GM12878 (cell line): ENCODE measurements around the gene SCAMP4. TPM values are rescaled to one million over a fixed set of nuclear protein-coding genes. Genes with fewer than 3 reads are reported as not detected.

Source experiments
- ATAC-seq: fragments of 200-7000 bp; cut with Tn5 transposase; 3 replicates; pipeline ENCODE4 v1.9.1; 2020; ENCODE audit warnings: mild to moderate bottlenecking, moderate library complexity
- BruUV-seq: library from RNA; stranded (reverse); fragments of 400-500 nt; replicated peaks from 2 replicates; lab custom pipeline; 2021; lab: Mats Ljungman, UMichigan
- CTCF ChIA-PET: fragments of 300-600 bp; sonication (Branson Sonifier 250); formaldehyde crosslinking; extraction: SDS; loops from one replicate; lab custom pipeline; 2021; ENCODE audit warnings: inconsistent platforms; lab: Yijun Ruan, JAX
- POLR2A ChIA-PET: fragments of 350-600 bp; formaldehyde crosslinking; extraction: SDS; loops from one replicate; lab custom pipeline; 2021; ENCODE audit warnings: inconsistent platforms; lab: Charles Lee
- RAD21 ChIA-PET: fragments of 300-600 bp; sonication (Branson Sonifier 250); formaldehyde crosslinking; loops from one replicate; lab custom pipeline; 2023; ENCODE audit warnings: antibody characterized with exemption; ENCODE audit not compliant: unreplicated experiment; lab: Charles Lee
- SMC1A ChIA-PET: fragments of 300-600 bp; sonication (Branson Sonifier 250); formaldehyde crosslinking; loops from one replicate; lab custom pipeline; 2023; ENCODE audit not compliant: unreplicated experiment, uncharacterized antibody; lab: Charles Lee
- DNase-seq: peaks from one replicate; pipeline ENCODE4 v3.0.0-alpha.2; 2011; ENCODE audit warnings: low read depth, low spot score
- FAIRE-seq: peaks from 3 replicates; lab custom pipeline; 2011; peaks lifted over from hg19 to GRCh38; lab: Jason Lieb, UNC
- H2AFZ ChIP-seq: 2 replicates; pipeline ENCODE4 v1.6.0; 2011; ENCODE audit warnings: low read depth, low read length, control low read depth; ENCODE audit not compliant: control insufficient read depth
- H3K27ac ChIP-seq: 2 replicates; pipeline ENCODE4 v1.5.1; 2011; ENCODE audit warnings: control low read depth; ENCODE audit not compliant: control insufficient read depth, insufficient read depth
- H3K27me3 ChIP-seq, 2 experiments: replicated peaks in 1 of 2; 2 replicates each; pipeline versions ENCODE4 v1.6.0 to v1.6.1; 2011; ENCODE audit warnings: low read length in 1 of 2; ENCODE audit not compliant: control insufficient read depth in 2 of 2, insufficient read depth in 2 of 2
- H3K36me3 ChIP-seq, 2 experiments: 2 replicates each; pipeline ENCODE4 v1.5.1; 2011; ENCODE audit warnings: low read length in 1 of 2; ENCODE audit not compliant: control insufficient read depth in 2 of 2, insufficient read depth in 2 of 2
- H3K4me1 ChIP-seq: 2 replicates; pipeline ENCODE4 v1.6.1; 2011; ENCODE audit warnings: mild to moderate bottlenecking, low read length, moderate library complexity, mixed read lengths; ENCODE audit not compliant: control insufficient read depth, insufficient read depth
- H3K4me2 ChIP-seq: 2 replicates; pipeline ENCODE4 v1.6.0; 2011; ENCODE audit warnings: control low read depth; ENCODE audit not compliant: control insufficient read depth, insufficient read depth
- H3K4me3 ChIP-seq: fragments of 200-600 bp; sonication (generic); 2 replicates; pipeline ENCODE4 v1.5.1; 2016
- H3K79me2 ChIP-seq: 2 replicates; pipeline ENCODE4 v1.6.0; 2011; ENCODE audit warnings: low read length; ENCODE audit not compliant: control insufficient read depth, insufficient read depth
- H3K9ac ChIP-seq: 2 replicates; pipeline ENCODE4 v1.8.0; 2011; ENCODE audit warnings: low read length, control low read depth, mixed read lengths; ENCODE audit not compliant: control insufficient read depth, insufficient read depth
- H3K9me3 ChIP-seq: replicated peaks from 3 replicates; pipeline ENCODE4 v1.5.1; 2011; ENCODE audit warnings: mild to moderate bottlenecking, low read length; ENCODE audit not compliant: control insufficient read depth, insufficient read depth
- H4K20me1 ChIP-seq: 2 replicates; pipeline ENCODE4 v1.6.0; 2011; ENCODE audit not compliant: control insufficient read depth, insufficient read depth
- CHD2 ChIP-seq: IDR thresholded peaks from 2 replicates; pipeline ENCODE4 v1.6.1; 2011; ENCODE audit warnings: low read depth, low read length, improper control_type of control experiment, borderline replicate concordance
- KLF5 ChIP-seq: fragments of 450-650 bp; IDR thresholded peaks from 2 replicates; pipeline ENCODE4 v1.6.1; 2014; ENCODE audit warnings: mild to moderate bottlenecking; ENCODE audit not compliant: partially characterized antibody
- ZBED1 ChIP-seq: IDR thresholded peaks from 2 replicates; pipeline ENCODE4 v1.6.1; 2016; ENCODE audit warnings: borderline replicate concordance
- WGBS: methylation state at CpG from one replicate; pipeline ENCODE4 v1.1.6; 2016; ENCODE audit warnings: low lambda C conversion rate; ENCODE audit not compliant: insufficient replicate concordance, insufficient coverage; ENCODE audit errors: missing lambda C conversion rate; 5-methylcytosine and 5-hydroxymethylcytosine counted together
- in situ Hi-C: fragments of 300-500 bp; cut with MboI; formaldehyde crosslinking; loops from 9 replicates; pipeline ENCODE4 v1.14.3; 2018; ENCODE audit warnings: mixed read lengths
- intact Hi-C: fragments of 100-400 bp; cut with micrococcal nuclease; formaldehyde crosslinking; loops from one replicate; pipeline ENCODE4 v1.14.2; 2022; ENCODE audit not compliant: unreplicated experiment
- polyA plus RNA-seq, 11 experiments: library from polyadenylated mRNA; depleted of rRNA in 4 of 11; unstranded in 6 of 11; stranded (reverse) in 5 of 11; fragments of >200 nt; fragmentation: Nextera tagmentation in 4 of 11; fragmentation: Illumina TruSeq in 1 of 11; extraction: Ambion mirVana in 4 of 11; extraction: Trizol in 1 of 11; gene quantifications; 1 replicate in 1 of 11; 2 replicates in 10 of 11; pipeline versions ENCODE4 v1.2.1 to v1.2.3, GENCODE V29; 2011 to 2016; ENCODE audit warnings: inconsistent platforms in 2 of 11, missing spikeins in 2 of 11, low read depth in 1 of 11
- total RNA-seq, 4 experiments: library from RNA; depleted of rRNA in 3 of 4; stranded (reverse); fragments of >200 nt in 3 of 4; fragmentation: Illumina TruSeq in 1 of 4; extraction: Trizol in 1 of 4; gene quantifications; 2 replicates each; pipeline versions ENCODE4 v1.2.1 to v1.2.3, GENCODE V29; 2013 to 2021

The SCAMP4 gene
- total and polyA plus RNA-seq, 10 of the 15 experiments (the other 5 are each of a cell fraction or from before 2014, with no cell fraction given), result 0.63 to 34.7 (median 12.8) TPM

GRCh38 chr19:1882089-1882785 is 23.0 kb upstream of the SCAMP4 start:
- BruUV-seq, result no TSS peak
- FAIRE-seq (no peak), DNase-seq (no peak), ATAC-seq (peak; percentile 61)
- peaks cover 34% of the 10 kb centered on the region for H3K79me2 ChIP-seq
- H3K9me3 ChIP-seq, result no peaks in the 10 kb centered on the region
- peaks cover 9% of the 10 kb centered on the region; the same call in 1 of the 2 replicates for H4K20me1 ChIP-seq
- peak overlapping the region; percentile 55 for H3K4me3 ChIP-seq
- TF ChIP-seq CHD2, result peak; percentile 49; the same call in 1 of the 2 replicates
- no peak for TF ChIP-seq KLF5
- TF ChIP-seq ZBED1, result no peak
- 48% methylated on average over 28 of the region's 31 CpGs for WGBS
- POLR2A ChIA-PET, result interaction anchor here (1.0 to 2.7 kb wide), 2 partner anchors 7 to 22 kb away, joined by 3 to 9 read pairs; no protein-coding TSS in a partner anchor
- peak overlapping the region; percentile 30; the same call in 1 of the 2 replicates for H3K27ac ChIP-seq
- no peak overlapping the region for H2AFZ ChIP-seq
- H3K36me3 ChIP-seq, result peaks cover 0 to 6% of the 10 kb centered on the region in 2 experiments; a peak in 2 of 4 replicates
- peaks cover 21% of the 10 kb centered on the region for H3K4me1 ChIP-seq
- SMC1A ChIA-PET, result interaction anchor here (1.3 kb wide), 1 partner anchor 13 kb away, joined by 3 read pairs; no protein-coding TSS in a partner anchor
- in situ Hi-C loops (no loop called here), intact Hi-C loops (no loop called here)
- CTCF ChIA-PET, result interaction anchor here (1.7 kb wide), 1 partner anchor 15 kb away, joined by 5 read pairs; no protein-coding TSS in a partner anchor
- H3K27me3 ChIP-seq, result no peaks in the 10 kb centered on the region
- RAD21 ChIA-PET, result no interaction called here
- H3K4me2 ChIP-seq, result peak overlapping the region; percentile 86
- peak overlapping the region; percentile 54 for H3K9ac ChIP-seq
